Endothelial cell of umbilical vein (primary cell): ENCODE results near the gene PPP2R2D.

Experiments
- CTCF ChIP-seq, 2 donors: IDR thresholded peaks; 1 replicate in 1 of 2; 2 replicates in 1 of 2; pipeline ENCODE4 v1.5.1; 2011; ENCODE audit warnings: low read length in 2 of 2, mild to moderate bottlenecking in 2 of 2, moderate library complexity in 2 of 2, control low read depth in 1 of 2, inconsistent platforms in 1 of 2, low read depth in 1 of 2; ENCODE audit not compliant: insufficient read depth in 1 of 2; ENCODE audit errors: extremely low read depth in 1 of 2
- EZH2 ChIP-seq: IDR thresholded peaks from 2 replicates; pipeline ENCODE4 v1.6.1; 2012; ENCODE audit warnings: borderline replicate concordance, low read depth, mild to moderate bottlenecking, moderate library complexity, low read length, inconsistent platforms; ENCODE audit not compliant: severe bottlenecking
- GATA2 ChIP-seq: IDR thresholded peaks from 2 replicates; pipeline ENCODE4 v1.7.0; 2011; ENCODE audit warnings: low read depth, mild to moderate bottlenecking, moderate library complexity, mixed read lengths, low read length; ENCODE audit not compliant: insufficient read length, insufficient read depth
- JUN ChIP-seq: IDR thresholded peaks from 2 replicates; pipeline ENCODE4 v1.6.1; 2011; ENCODE audit warnings: borderline replicate concordance, low read depth; ENCODE audit not compliant: insufficient read length, insufficient read depth
- MAX ChIP-seq: IDR thresholded peaks from 2 replicates; pipeline ENCODE4 v1.6.1; 2011; ENCODE audit not compliant: insufficient read depth, insufficient read length
- MYC ChIP-seq: IDR thresholded peaks from one replicate; pipeline ENCODE4 v1.6.1; 2011; ENCODE audit warnings: mild to moderate bottlenecking, low read depth, low read length
- POLR2A ChIP-seq: IDR thresholded peaks from 2 replicates; pipeline ENCODE4 v1.6.1; 2012; ENCODE audit warnings: low read depth, mild to moderate bottlenecking, control low read depth, low read length
- POLR2AphosphoS5 ChIP-seq: IDR thresholded peaks from 2 replicates; pipeline ENCODE4 v1.6.1; 2012; ENCODE audit warnings: low read depth, mild to moderate bottlenecking, control low read depth, low read length, moderate library complexity; ENCODE audit not compliant: insufficient read depth

GRCh38 chr10:131860806-131861440 is 39.9 kb upstream of the PPP2R2D start:
- no peak for TF ChIP-seq CTCF (IDR thresholded peaks at IDR 0.05; ENCODE audit: extremely low read depth in 1 of 2, insufficient read depth in 1 of 2, low read depth in 1 of 2, low read length in 2 of 2)
- TF ChIP-seq POLR2AphosphoS5, result no peak
- TF ChIP-seq MAX, result no peak
- no peak for TF ChIP-seq MYC
- TF ChIP-seq JUN, result no peak
- TF ChIP-seq POLR2A, result no peak
- TF ChIP-seq EZH2, result no peak
- TF ChIP-seq GATA2, result no peak
